BE2C (cell line): ENCODE results near the gene RARB.

Experiments
- DNase-seq: peaks from one replicate; pipeline ENCODE4 v3.0.0-alpha.2; 2020
- H3K27me3 ChIP-seq: fragments of 250-450 bp; sonication (Bioruptor Pico); 2 replicates; pipeline ENCODE4 v1.5.1; 2020; ENCODE audit warnings: mild to moderate bottlenecking
- H3K36me3 ChIP-seq: fragments of 250-450 bp; sonication (Bioruptor Pico); 2 replicates; pipeline ENCODE4 v1.5.1; 2020; ENCODE audit warnings: mild to moderate bottlenecking
- H3K4me1 ChIP-seq: fragments of 250-450 bp; sonication (Bioruptor Pico); 2 replicates; pipeline ENCODE4 v1.5.1; 2020
- H3K4me3 ChIP-seq: 2 replicates; pipeline ENCODE4 v1.5.1; 2011; ENCODE audit warnings: low read depth, low read length
- H3K9me3 ChIP-seq: fragments of 250-450 bp; sonication (Bioruptor Pico); 2 replicates; pipeline ENCODE4 v1.5.1; 2020
- CTCF ChIP-seq: IDR thresholded peaks from 2 replicates; pipeline ENCODE4 v1.5.1; 2012; ENCODE audit warnings: mild to moderate bottlenecking, low read depth, low read length

The RARB gene

GRCh38 chr3:25552251-25552650 is 124.2 kb downstream of the RARB start:
- Histone ChIP-seq H3K4me1 (no peaks in the 10 kb centered on the region), H3K36me3 (no peaks in the 10 kb centered on the region), H3K4me3 (no peak overlapping the region), H3K27me3 (no peaks in the 10 kb centered on the region), H3K9me3 (no peaks in the 10 kb centered on the region)
- no peak for TF ChIP-seq CTCF
- no peak for DNase-seq

GRCh38 chr3:25554376-25554775 is 126.3 kb downstream of the RARB start:
- Histone ChIP-seq H3K4me3 (no peak overlapping the region), H3K9me3 (no peaks in the 10 kb centered on the region), H3K27me3 (no peaks in the 10 kb centered on the region), H3K4me1 (no peaks in the 10 kb centered on the region), H3K36me3 (no peaks in the 10 kb centered on the region)
- no peak for TF ChIP-seq CTCF
- no peak for DNase-seq

- Histone ChIP-seq H3K9me3 (no peaks in the 10 kb centered on the region), H3K36me3 (no peaks in the 10 kb centered on the region), H3K4me1 (no peaks in the 10 kb centered on the region), H3K27me3 (no peaks in the 10 kb centered on the region), H3K4me3 (no peak overlapping the region)
- DNase-seq = no peak
- no peak for TF ChIP-seq CTCF
These were observed 127.8 kb downstream of the RARB start for GRCh38 chr3:25555695-25556437.

GRCh38 chr3:25556447-25556846 is 128.4 kb downstream of the RARB start:
- no peak for TF ChIP-seq CTCF
- DNase-seq = no peak

GRCh38 chr3:25557694-25558093 is 129.6 kb downstream of the RARB start:
- no peak for DNase-seq

More at GRCh38 chr3:25556447-25556846, 128.4 kb downstream of the RARB start:
- no peaks in the 10 kb centered on the region for H3K36me3 ChIP-seq
- no peaks in the 10 kb centered on the region for H3K4me1 ChIP-seq
- H3K9me3 ChIP-seq = no peaks in the 10 kb centered on the region
- no peak overlapping the region for H3K4me3 ChIP-seq
- no peaks in the 10 kb centered on the region for H3K27me3 ChIP-seq

More at GRCh38 chr3:25557694-25558093, 129.6 kb downstream of the RARB start:
- Histone ChIP-seq H3K27me3 (no peaks in the 10 kb centered on the region), H3K4me3 (no peak overlapping the region), H3K36me3 (no peaks in the 10 kb centered on the region), H3K4me1 (no peaks in the 10 kb centered on the region), H3K9me3 (no peaks in the 10 kb centered on the region)
- TF ChIP-seq CTCF = no peak
